ENCODE measurements around the gene OR4D1.
A peak's percentile ranks its signal among the peaks of the same experiment; 100 is the strongest.

Gene OR4D1

GRCh38 chr17:58153046-58153445 lies 4.9 kb downstream of the OR4D1 start:
- no peak for DNase-seq (ENCODE audit: low read depth, low spot score)
- Histone ChIP-seq H3K27ac (ENCODE audit: low read length) (no peak overlapping the region), H3K36me3 (ENCODE audit: control insufficient read depth, insufficient read depth, low read length) (no peaks in the 10 kb centered on the region), H3K4me1 (ENCODE audit: control insufficient read depth, insufficient read depth, low read length) (no peaks in the 10 kb centered on the region), H3K27me3 (ENCODE audit: control insufficient read depth, insufficient read depth, low read length) (no peaks in the 10 kb centered on the region; the same call in 1 of the 2 replicates), H3K9me3 (ENCODE audit: control insufficient read depth, insufficient read depth, low read length) (no peaks in the 10 kb centered on the region), H3K4me3 (ENCODE audit: low read length) (no peak overlapping the region)
- no CpG with 5 or more reads among the region's 2 CpGs for WGBS (ENCODE audit: insufficient coverage, insufficient read length)

GRCh38 chr17:58153671-58154070 lies 5.5 kb downstream of the OR4D1 start:
- no peak overlapping the region for H3K27ac ChIP-seq (ENCODE audit: low read length)
- H3K27me3 ChIP-seq (ENCODE audit: control insufficient read depth, insufficient read depth, low read length): no peaks in the 10 kb centered on the region; the same call in 1 of the 2 replicates
- no peaks in the 10 kb centered on the region for H3K4me1 ChIP-seq (ENCODE audit: control insufficient read depth, insufficient read depth, low read length)
- DNase-seq (ENCODE audit: low read depth, low spot score): no peak
- H3K9me3 ChIP-seq (ENCODE audit: control insufficient read depth, insufficient read depth, low read length): no peaks in the 10 kb centered on the region
- H3K4me3 ChIP-seq (ENCODE audit: low read length): no peak overlapping the region
- H3K36me3 ChIP-seq (ENCODE audit: control insufficient read depth, insufficient read depth, low read length): no peaks in the 10 kb centered on the region

- peak; percentile 47 for DNase-seq (ENCODE audit: low read depth, low spot score)
- Histone ChIP-seq H3K36me3 (ENCODE audit: control insufficient read depth, insufficient read depth, low read length) (no peaks in the 10 kb centered on the region), H3K27me3 (ENCODE audit: control insufficient read depth, insufficient read depth, low read length) (no peaks in the 10 kb centered on the region; the same call in 1 of the 2 replicates), H3K9me3 (ENCODE audit: control insufficient read depth, insufficient read depth, low read length) (no peaks in the 10 kb centered on the region), H3K27ac (ENCODE audit: low read length) (no peak overlapping the region), H3K4me1 (ENCODE audit: control insufficient read depth, insufficient read depth, low read length) (no peaks in the 10 kb centered on the region), H3K4me3 (ENCODE audit: low read length) (peak overlapping the region; percentile 65)
- WGBS (ENCODE audit: insufficient coverage, insufficient read length): no CpG with 5 or more reads among the region's 65 CpGs
Observed at GRCh38 chr17:58156839-58157803, 8.9 kb downstream of the OR4D1 start.

GRCh38 chr17:58158181-58158580 lies 10.0 kb downstream of the OR4D1 start:
- H3K36me3 ChIP-seq (ENCODE audit: control insufficient read depth, insufficient read depth, low read length): no peaks in the 10 kb centered on the region
- no peaks in the 10 kb centered on the region for H3K4me1 ChIP-seq (ENCODE audit: control insufficient read depth, insufficient read depth, low read length)
- no peaks in the 10 kb centered on the region; the same call in 1 of the 2 replicates for H3K27me3 ChIP-seq (ENCODE audit: control insufficient read depth, insufficient read depth, low read length)
- no peaks in the 10 kb centered on the region for H3K9me3 ChIP-seq (ENCODE audit: control insufficient read depth, insufficient read depth, low read length)
- no CpG with 5 or more reads among the region's 2 CpGs for WGBS (ENCODE audit: insufficient coverage, insufficient read length)
- no peak overlapping the region for H3K4me3 ChIP-seq (ENCODE audit: low read length)
- H3K27ac ChIP-seq (ENCODE audit: low read length): no peak overlapping the region
- no peak for DNase-seq (ENCODE audit: low read depth, low spot score)

- DNase-seq (ENCODE audit: low read depth, low spot score): no peak
- Histone ChIP-seq H3K4me3 (ENCODE audit: low read length) (no peak overlapping the region), H3K4me1 (ENCODE audit: control insufficient read depth, insufficient read depth, low read length) (no peaks in the 10 kb centered on the region), H3K27me3 (ENCODE audit: control insufficient read depth, insufficient read depth, low read length) (no peaks in the 10 kb centered on the region; the same call in 1 of the 2 replicates), H3K36me3 (ENCODE audit: control insufficient read depth, insufficient read depth, low read length) (no peaks in the 10 kb centered on the region), H3K27ac (ENCODE audit: low read length) (no peak overlapping the region), H3K9me3 (ENCODE audit: control insufficient read depth, insufficient read depth, low read length) (no peaks in the 10 kb centered on the region)
- no CpG with 5 or more reads among the region's 3 CpGs for WGBS (ENCODE audit: insufficient coverage, insufficient read length)
Observed at GRCh38 chr17:58161566-58161965, 13.4 kb downstream of the OR4D1 start.

GRCh38 chr17:58165981-58166380 lies 17.8 kb downstream of the OR4D1 start:
- no peak overlapping the region for H3K4me3 ChIP-seq (ENCODE audit: low read length)
- H3K4me1 ChIP-seq (ENCODE audit: control insufficient read depth, insufficient read depth, low read length): no peaks in the 10 kb centered on the region
- WGBS (ENCODE audit: insufficient coverage, insufficient read length): no CpG with 5 or more reads among the region's 2 CpGs
- DNase-seq (ENCODE audit: low read depth, low spot score): no peak
- H3K9me3 ChIP-seq (ENCODE audit: control insufficient read depth, insufficient read depth, low read length): no peaks in the 10 kb centered on the region
- H3K36me3 ChIP-seq (ENCODE audit: control insufficient read depth, insufficient read depth, low read length): no peaks in the 10 kb centered on the region
- H3K27me3 ChIP-seq (ENCODE audit: control insufficient read depth, insufficient read depth, low read length): no peaks in the 10 kb centered on the region
- H3K27ac ChIP-seq (ENCODE audit: low read length): no peak overlapping the region

GRCh38 chr17:58166682-58167081 lies 18.5 kb downstream of the OR4D1 start, which contains the start of gene OR4D2:
Gene OR4D2, plus strand, starts transcription at chr17:58166982. Its CDS starts 2,674 bp downstream, at chr17:58169656.
- WGBS (ENCODE audit: insufficient coverage, insufficient read length): no CpG with 5 or more reads among the region's 6 CpGs
- H3K27ac ChIP-seq (ENCODE audit: low read length): no peak within 1 kb of the TSS
- H3K9me3 ChIP-seq (ENCODE audit: control insufficient read depth, insufficient read depth, low read length): no peaks in the 10 kb centered on the region
- no peaks in the 10 kb centered on the region for H3K4me1 ChIP-seq (ENCODE audit: control insufficient read depth, insufficient read depth, low read length)
- H3K4me3 ChIP-seq (ENCODE audit: low read length): no peak within 1 kb of the TSS
- no peaks in the 10 kb centered on the region for H3K27me3 ChIP-seq (ENCODE audit: control insufficient read depth, insufficient read depth, low read length)
- no peak for DNase-seq (ENCODE audit: low read depth, low spot score)
- H3K36me3 ChIP-seq (ENCODE audit: control insufficient read depth, insufficient read depth, low read length): no peaks in the 10 kb centered on the region

GRCh38 chr17:58170622-58171021 lies 22.4 kb downstream of the OR4D1 start:
- Histone ChIP-seq H3K36me3 (ENCODE audit: control insufficient read depth, insufficient read depth, low read length) (no peaks in the 10 kb centered on the region), H3K27ac (ENCODE audit: low read length) (no peak overlapping the region), H3K4me3 (ENCODE audit: low read length) (no peak overlapping the region), H3K4me1 (ENCODE audit: control insufficient read depth, insufficient read depth, low read length) (no peaks in the 10 kb centered on the region), H3K9me3 (ENCODE audit: control insufficient read depth, insufficient read depth, low read length) (no peaks in the 10 kb centered on the region), H3K27me3 (ENCODE audit: control insufficient read depth, insufficient read depth, low read length) (no peaks in the 10 kb centered on the region)
- no peak for DNase-seq (ENCODE audit: low read depth, low spot score)
- WGBS (ENCODE audit: insufficient coverage, insufficient read length): no CpG with 5 or more reads among the region's 4 CpGs

- DNase-seq (ENCODE audit: low read depth, low spot score): peak; percentile 35
- Histone ChIP-seq H3K27me3 (ENCODE audit: control insufficient read depth, insufficient read depth, low read length) (no peaks in the 10 kb centered on the region), H3K4me1 (ENCODE audit: control insufficient read depth, insufficient read depth, low read length) (no peaks in the 10 kb centered on the region), H3K36me3 (ENCODE audit: control insufficient read depth, insufficient read depth, low read length) (no peaks in the 10 kb centered on the region), H3K27ac (ENCODE audit: low read length) (no peak overlapping the region), H3K9me3 (ENCODE audit: control insufficient read depth, insufficient read depth, low read length) (no peaks in the 10 kb centered on the region), H3K4me3 (ENCODE audit: low read length) (no peak overlapping the region)
- no CpG with 5 or more reads among the region's 2 CpGs for WGBS (ENCODE audit: insufficient coverage, insufficient read length)
Observed at GRCh38 chr17:58172369-58173071, 24.3 kb downstream of the OR4D1 start.

GRCh38 chr17:58174871-58175270 lies 26.7 kb downstream of the OR4D1 start:
- no peak for DNase-seq (ENCODE audit: low read depth, low spot score)

More at GRCh38 chr17:58174871-58175270, 26.7 kb downstream of the OR4D1 start:
- Histone ChIP-seq H3K4me3 (ENCODE audit: low read length) (no peak overlapping the region), H3K27me3 (ENCODE audit: control insufficient read depth, insufficient read depth, low read length) (no peaks in the 10 kb centered on the region), H3K27ac (ENCODE audit: low read length) (no peak overlapping the region), H3K4me1 (ENCODE audit: control insufficient read depth, insufficient read depth, low read length) (no peaks in the 10 kb centered on the region), H3K9me3 (ENCODE audit: control insufficient read depth, insufficient read depth, low read length) (no peaks in the 10 kb centered on the region), H3K36me3 (ENCODE audit: control insufficient read depth, insufficient read depth, low read length) (no peaks in the 10 kb centered on the region)
- no CpG with 5 or more reads among the region's 3 CpGs for WGBS (ENCODE audit: insufficient coverage, insufficient read length)

Measured in iPS DF 6.9 (cell line).